ENCODE measurements around the gene DCTN3. TPM values are rescaled to one million over a fixed set of nuclear protein-coding genes. Genes with fewer than 3 reads are reported as not detected.

Gene DCTN3
- total RNA-seq, 1 donor from 2014 or later = 57.8 TPM

DNA sequence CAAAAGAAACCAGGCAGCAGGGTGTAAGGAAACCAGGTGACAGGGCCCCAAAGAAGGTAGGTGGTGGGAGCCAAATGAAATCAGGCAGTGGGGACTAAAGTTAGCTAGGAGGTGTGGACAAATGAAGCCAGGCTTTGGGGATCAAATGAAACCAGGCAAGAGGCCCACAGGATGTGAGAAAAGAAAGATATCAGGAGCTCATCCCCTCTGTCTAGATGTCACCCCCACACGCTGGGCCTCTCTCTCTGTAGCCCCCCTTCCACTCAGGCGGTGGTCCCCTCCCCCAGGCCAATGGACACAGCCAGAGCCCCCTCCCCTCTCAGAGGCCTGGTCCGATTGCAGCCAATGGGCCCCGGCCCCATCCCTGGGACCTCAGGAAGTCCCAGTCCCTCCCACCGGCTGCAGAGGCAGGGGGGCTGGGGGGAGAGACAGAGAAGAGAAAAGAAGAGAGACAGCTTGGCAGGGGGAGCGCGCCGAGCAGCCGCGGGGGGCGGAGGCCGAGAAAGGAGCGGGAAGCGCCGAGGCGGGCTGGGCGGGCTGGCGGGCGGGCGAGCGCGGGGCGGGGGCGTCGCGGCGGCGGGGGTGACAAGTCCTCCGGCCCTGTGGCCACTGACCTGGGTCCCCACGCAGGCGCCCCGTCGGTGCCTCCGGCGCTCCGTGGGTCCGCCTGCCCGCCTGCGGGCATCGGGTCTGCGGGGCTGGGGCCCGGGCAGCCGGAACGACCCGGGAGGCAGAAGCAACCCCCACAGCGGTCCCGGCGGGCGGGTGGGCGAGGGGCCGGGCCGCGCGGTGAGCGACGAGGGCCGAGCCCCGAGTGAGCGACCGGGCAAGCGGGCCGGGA, 42.7 kb downstream of the DCTN3 start:
- H3K27ac Mint-ChIP-seq = no peak overlapping the region
- no peaks in the 10 kb centered on the region for H3K4me1 Mint-ChIP-seq (ENCODE audit: low read depth)
- H3K36me3 Mint-ChIP-seq (ENCODE audit: low read depth) = no peaks in the 10 kb centered on the region
- H3K27me3 Mint-ChIP-seq (ENCODE audit: low read depth) = peaks cover 53% of the 10 kb centered on the region
- no peaks in the 10 kb centered on the region for H3K9me3 Mint-ChIP-seq
- intact Hi-C loops (cut with micrococcal nuclease) = no loop called here
- no peak for DNase-seq (ENCODE audit: low spot score)
- no peak overlapping the region for H3K4me3 Mint-ChIP-seq (ENCODE audit: low read depth)

DNA sequence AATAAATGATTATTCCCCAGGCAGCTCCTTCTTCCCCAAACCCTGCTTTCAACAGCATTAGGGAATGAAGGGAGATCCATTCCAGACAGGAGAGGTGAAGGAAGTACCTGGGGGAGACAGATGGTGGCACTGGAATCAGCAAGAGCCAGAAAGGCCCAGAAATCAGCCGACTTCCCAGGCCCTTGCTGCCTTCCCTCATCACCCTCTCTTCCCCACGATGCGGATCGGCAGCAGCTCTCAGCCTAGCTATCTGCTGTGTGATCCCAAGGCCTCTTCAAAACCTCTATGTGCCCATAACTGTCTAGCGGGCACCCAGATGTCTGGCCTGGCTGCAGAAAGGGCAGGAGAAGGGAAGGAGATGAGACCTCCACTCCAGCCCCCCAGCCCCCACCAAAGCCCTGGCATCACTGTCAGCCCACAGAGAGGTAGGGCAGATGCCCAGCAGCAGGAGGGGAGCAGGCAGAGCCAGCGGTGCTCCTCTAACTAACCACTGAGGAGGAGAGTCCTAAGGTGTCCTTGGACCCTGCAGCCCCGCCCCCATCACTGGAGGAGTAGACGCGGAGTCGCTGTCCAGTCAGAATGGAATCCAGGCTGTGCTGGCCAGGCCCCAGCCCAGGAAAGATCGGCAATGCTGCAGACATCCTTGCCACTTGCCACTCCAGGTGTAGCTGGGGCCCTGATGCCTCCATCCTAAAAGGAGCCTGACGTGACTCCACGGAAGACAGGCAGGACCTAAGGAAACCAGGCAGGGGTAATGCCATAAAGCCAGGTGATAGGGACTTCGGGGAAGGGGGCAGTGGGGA, 43.5 kb downstream of the DCTN3 start:
- no peak for DNase-seq (ENCODE audit: low spot score)
- intact Hi-C loops (cut with micrococcal nuclease) = no loop called here
- Mint-ChIP-seq H3K9me3 (no peaks in the 10 kb centered on the region), H3K4me1 (ENCODE audit: low read depth) (no peaks in the 10 kb centered on the region), H3K27ac (no peak overlapping the region), H3K4me3 (ENCODE audit: low read depth) (no peak overlapping the region), H3K27me3 (ENCODE audit: low read depth) (peaks cover 48% of the 10 kb centered on the region), H3K36me3 (ENCODE audit: low read depth) (no peaks in the 10 kb centered on the region)

DNA sequence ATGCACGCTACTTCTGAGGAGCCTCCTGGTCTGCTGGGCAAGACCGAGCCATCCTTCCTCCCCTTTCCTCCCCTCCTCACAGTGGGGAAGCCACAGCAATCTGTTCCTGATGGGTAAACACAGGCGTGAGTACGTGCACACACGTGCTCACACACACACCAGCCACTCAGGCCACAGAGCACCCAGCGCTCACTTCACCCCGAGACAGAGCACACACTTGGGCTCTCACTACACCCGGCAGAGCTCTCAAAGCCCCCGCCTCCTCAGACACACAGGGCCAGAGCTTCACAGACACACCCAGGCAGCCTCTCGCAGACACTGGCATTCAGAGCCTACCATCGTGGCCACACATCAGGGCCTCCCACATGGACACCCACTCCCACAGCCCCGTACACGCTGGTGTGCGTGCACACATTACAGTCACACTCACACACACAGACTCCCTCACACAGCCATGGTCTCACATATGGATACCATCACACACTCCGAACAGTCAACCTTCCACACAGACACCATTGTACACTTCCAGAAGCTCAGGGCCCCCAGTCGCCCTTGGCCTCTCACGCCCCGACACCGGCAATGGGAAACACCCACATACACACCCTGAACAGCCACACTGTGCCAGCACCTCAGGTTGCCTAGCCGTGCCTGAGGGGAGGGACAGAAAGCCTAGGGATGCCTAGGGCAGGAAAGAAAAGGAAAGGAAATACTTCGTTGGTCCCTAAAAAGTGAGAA, 44.3 kb downstream of the DCTN3 start:
- Mint-ChIP-seq H3K4me3 (ENCODE audit: low read depth) (no peak overlapping the region), H3K36me3 (ENCODE audit: low read depth) (no peaks in the 10 kb centered on the region), H3K9me3 (no peaks in the 10 kb centered on the region), H3K4me1 (ENCODE audit: low read depth) (no peaks in the 10 kb centered on the region), H3K27ac (no peak overlapping the region), H3K27me3 (ENCODE audit: low read depth) (peaks cover 43% of the 10 kb centered on the region)
- no peak for DNase-seq (ENCODE audit: low spot score)
- intact Hi-C loops (cut with micrococcal nuclease) = no loop called here

DNA sequence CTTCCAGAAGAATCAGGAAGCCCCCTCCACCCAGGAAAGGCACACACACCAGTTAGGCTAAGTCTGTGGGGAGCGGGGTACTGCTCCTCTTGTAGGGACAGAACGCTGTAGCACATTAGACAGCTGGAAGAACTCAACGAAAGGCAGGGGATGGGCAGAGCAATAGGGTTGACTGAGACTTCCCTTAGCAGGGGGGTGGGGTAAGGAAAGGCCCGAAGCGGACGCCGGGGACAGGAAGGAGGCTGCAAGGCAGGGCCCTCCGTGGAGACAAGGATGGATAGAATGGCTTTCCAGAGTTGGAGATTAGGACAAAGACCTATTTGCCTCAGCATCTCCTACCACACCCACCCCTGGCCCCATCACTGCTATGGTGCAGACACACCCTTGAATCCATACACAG, 45.1 kb downstream of the DCTN3 start:
- Mint-ChIP-seq H3K27me3 (ENCODE audit: low read depth) (peaks cover 35% of the 10 kb centered on the region), H3K36me3 (ENCODE audit: low read depth) (no peaks in the 10 kb centered on the region)
- intact Hi-C loops (cut with micrococcal nuclease) = no loop called here

GRCh38 chr9:34574571-34574970, 45.7 kb downstream of the DCTN3 start:
- peaks cover 29% of the 10 kb centered on the region for H3K27me3 Mint-ChIP-seq (ENCODE audit: low read depth)
- H3K4me3 Mint-ChIP-seq (ENCODE audit: low read depth) = no peak overlapping the region
- H3K27ac Mint-ChIP-seq = no peak overlapping the region
- no peaks in the 10 kb centered on the region for H3K4me1 Mint-ChIP-seq (ENCODE audit: low read depth)
- H3K9me3 Mint-ChIP-seq = no peaks in the 10 kb centered on the region
- DNase-seq (ENCODE audit: low spot score) = no peak
- H3K36me3 Mint-ChIP-seq (ENCODE audit: low read depth) = no peaks in the 10 kb centered on the region
- intact Hi-C loops (cut with micrococcal nuclease) = no loop called here

More for the DNA sequence above, 45.1 kb downstream of the DCTN3 start:
- no peak for DNase-seq (ENCODE audit: low spot score)
- H3K9me3 Mint-ChIP-seq = no peaks in the 10 kb centered on the region
- H3K4me1 Mint-ChIP-seq (ENCODE audit: low read depth) = no peaks in the 10 kb centered on the region
- no peak overlapping the region for H3K4me3 Mint-ChIP-seq (ENCODE audit: low read depth)
- H3K27ac Mint-ChIP-seq = no peak overlapping the region

DNA sequence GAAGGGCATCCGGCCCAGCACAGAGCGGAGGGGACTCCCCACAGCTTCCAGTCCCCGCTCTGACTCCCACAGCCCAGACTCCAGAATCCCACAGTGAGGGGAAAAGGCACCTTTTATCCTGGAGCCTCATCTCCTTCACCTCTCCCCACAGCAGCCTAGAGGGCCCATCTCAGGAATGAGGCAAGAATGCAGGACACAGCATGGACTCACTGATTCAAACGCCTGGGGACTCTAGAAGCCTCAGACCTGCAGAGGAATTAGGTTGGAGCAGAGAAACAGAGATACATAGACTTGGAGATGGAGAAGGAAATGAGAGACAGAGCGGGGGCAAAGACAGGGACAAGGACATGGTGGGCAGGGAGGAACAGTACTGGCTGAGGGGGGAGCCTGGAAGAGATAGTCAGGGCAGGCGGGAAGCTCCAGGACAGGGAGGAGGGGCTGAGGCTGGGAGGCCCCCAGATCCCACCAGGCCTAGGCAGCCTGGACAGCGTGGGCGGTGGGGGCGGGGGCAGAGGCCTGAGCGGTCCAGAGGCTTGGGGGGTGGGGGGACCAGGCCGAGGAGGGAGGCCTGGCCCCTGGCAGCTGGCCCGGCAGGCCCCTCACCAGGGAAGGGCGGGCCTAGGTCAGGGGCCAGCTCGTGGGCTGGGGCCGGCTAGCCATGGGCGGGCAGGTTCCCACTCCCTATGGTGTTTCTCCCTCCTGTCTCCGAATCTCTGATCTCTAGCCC, 46.5 kb downstream of the DCTN3 start:
- no peak overlapping the region for H3K27ac Mint-ChIP-seq
- H3K27me3 Mint-ChIP-seq (ENCODE audit: low read depth) = peaks cover 23% of the 10 kb centered on the region
- H3K36me3 Mint-ChIP-seq (ENCODE audit: low read depth) = no peaks in the 10 kb centered on the region
- no peak overlapping the region for H3K4me3 Mint-ChIP-seq (ENCODE audit: low read depth)
- no peaks in the 10 kb centered on the region for H3K9me3 Mint-ChIP-seq
- no peak for DNase-seq (ENCODE audit: low spot score)
- no peaks in the 10 kb centered on the region for H3K4me1 Mint-ChIP-seq (ENCODE audit: low read depth)
- intact Hi-C loops (cut with micrococcal nuclease) = no loop called here

GRCh38 chr9:34572628-34573027, 47.7 kb downstream of the DCTN3 start:
- no peak overlapping the region for H3K27ac Mint-ChIP-seq
- no peaks in the 10 kb centered on the region for H3K36me3 Mint-ChIP-seq (ENCODE audit: low read depth)
- no peaks in the 10 kb centered on the region for H3K9me3 Mint-ChIP-seq
- H3K4me1 Mint-ChIP-seq (ENCODE audit: low read depth) = no peaks in the 10 kb centered on the region
- intact Hi-C loops (cut with micrococcal nuclease) = no loop called here
- no peak for DNase-seq (ENCODE audit: low spot score)
- H3K4me3 Mint-ChIP-seq (ENCODE audit: low read depth) = no peak overlapping the region
- H3K27me3 Mint-ChIP-seq (ENCODE audit: low read depth) = peaks cover 19% of the 10 kb centered on the region

GRCh38 chr9:34572092-34572491, 48.2 kb downstream of the DCTN3 start:
- Mint-ChIP-seq H3K4me1 (ENCODE audit: low read depth) (no peaks in the 10 kb centered on the region), H3K27ac (no peak overlapping the region), H3K4me3 (ENCODE audit: low read depth) (no peak overlapping the region), H3K9me3 (no peaks in the 10 kb centered on the region), H3K36me3 (ENCODE audit: low read depth) (no peaks in the 10 kb centered on the region), H3K27me3 (ENCODE audit: low read depth) (peaks cover 13% of the 10 kb centered on the region)
- no peak for DNase-seq (ENCODE audit: low spot score)
- intact Hi-C loops (cut with micrococcal nuclease) = no loop called here

GRCh38 chr9:34571481-34571810, 48.8 kb downstream of the DCTN3 start:
- no peak overlapping the region for H3K4me3 Mint-ChIP-seq (ENCODE audit: low read depth)
- no peaks in the 10 kb centered on the region for H3K4me1 Mint-ChIP-seq (ENCODE audit: low read depth)
- no peaks in the 10 kb centered on the region for H3K36me3 Mint-ChIP-seq (ENCODE audit: low read depth)
- H3K9me3 Mint-ChIP-seq = no peaks in the 10 kb centered on the region
- H3K27me3 Mint-ChIP-seq (ENCODE audit: low read depth) = peaks cover 8% of the 10 kb centered on the region
- H3K27ac Mint-ChIP-seq = no peak overlapping the region
- DNase-seq (ENCODE audit: low spot score) = no peak
- intact Hi-C loops (cut with micrococcal nuclease) = no loop called here

DNA sequence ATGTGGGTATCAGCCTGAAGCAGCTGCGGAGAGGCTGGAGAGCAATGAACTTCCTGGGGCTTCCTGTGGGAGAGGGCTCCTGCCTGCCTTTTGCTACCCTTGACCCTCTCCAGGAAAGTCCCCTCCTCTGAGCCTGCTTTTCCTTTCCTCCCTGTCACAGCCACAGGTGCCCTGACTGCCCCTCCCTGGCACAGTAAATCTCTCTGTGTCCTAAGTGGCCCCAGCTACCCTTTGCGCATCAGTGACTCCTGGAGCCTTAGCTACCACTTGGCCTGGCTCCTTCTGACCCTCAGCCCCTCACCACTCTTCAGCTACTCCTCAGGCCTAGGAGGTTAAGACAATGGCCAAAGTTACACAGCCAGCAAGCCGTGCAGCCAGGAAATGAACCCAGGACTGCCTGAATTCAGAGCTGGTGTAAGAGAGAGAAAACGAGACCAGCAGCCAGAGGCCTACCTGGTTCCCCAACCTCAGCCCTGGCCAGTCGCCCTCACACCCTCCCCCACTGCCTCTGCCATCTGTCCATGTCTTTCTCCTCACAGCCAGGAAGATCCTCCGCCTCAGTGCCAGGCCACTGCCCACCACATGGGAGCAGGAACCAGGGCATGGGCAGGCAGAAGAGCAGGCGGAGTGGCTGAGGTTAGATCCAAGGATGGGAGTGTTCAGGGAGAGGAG, 49.4 kb downstream of the DCTN3 start:
- H3K36me3 Mint-ChIP-seq (ENCODE audit: low read depth) = no peaks in the 10 kb centered on the region
- no peak overlapping the region for H3K27ac Mint-ChIP-seq
- intact Hi-C loops (cut with micrococcal nuclease) = no loop called here
- no peaks in the 10 kb centered on the region for H3K9me3 Mint-ChIP-seq
- no peaks in the 10 kb centered on the region for H3K4me1 Mint-ChIP-seq (ENCODE audit: low read depth)
- peaks cover 3% of the 10 kb centered on the region for H3K27me3 Mint-ChIP-seq (ENCODE audit: low read depth)
- no peak overlapping the region for H3K4me3 Mint-ChIP-seq (ENCODE audit: low read depth)
- DNase-seq (ENCODE audit: low spot score) = no peak

GRCh38 chr9:34570376-34570775, 49.9 kb downstream of the DCTN3 start:
- H3K27ac Mint-ChIP-seq = no peak overlapping the region
- H3K4me3 Mint-ChIP-seq (ENCODE audit: low read depth) = no peak overlapping the region

DNA sequence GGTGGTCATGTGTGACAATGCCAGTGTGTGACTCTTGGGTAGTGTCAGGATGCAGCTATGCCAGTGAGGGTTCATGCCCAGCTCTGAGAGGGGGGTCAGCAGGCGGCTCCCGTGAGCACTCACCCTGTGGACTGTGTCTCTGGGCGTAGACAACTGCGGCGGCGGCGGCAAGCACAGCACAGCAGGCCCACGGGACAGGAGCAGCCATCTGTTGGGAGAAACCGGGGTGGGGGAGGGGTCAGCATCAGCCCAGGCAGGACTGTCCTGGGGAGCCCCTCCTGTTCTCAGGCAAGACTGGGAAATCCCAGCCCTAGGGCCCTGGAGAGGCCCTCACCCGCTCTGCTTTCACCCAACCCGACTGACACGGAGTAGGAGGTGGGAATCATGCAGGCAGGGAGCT, 51.5 kb downstream of the DCTN3 start:
- Mint-ChIP-seq H3K4me1 (ENCODE audit: low read depth) (no peaks in the 10 kb centered on the region), H3K27ac (no peak overlapping the region), H3K9me3 (no peaks in the 10 kb centered on the region), H3K27me3 (ENCODE audit: low read depth) (peaks cover 1% of the 10 kb centered on the region), H3K36me3 (ENCODE audit: low read depth) (no peaks in the 10 kb centered on the region), H3K4me3 (ENCODE audit: low read depth) (no peak overlapping the region)
- no peak for DNase-seq (ENCODE audit: low spot score)
- intact Hi-C loops (cut with micrococcal nuclease) = no loop called here

More at GRCh38 chr9:34570376-34570775, 49.9 kb downstream of the DCTN3 start:
- intact Hi-C loops (cut with micrococcal nuclease) = no loop called here
- Mint-ChIP-seq H3K9me3 (no peaks in the 10 kb centered on the region), H3K4me1 (ENCODE audit: low read depth) (no peaks in the 10 kb centered on the region), H3K27me3 (ENCODE audit: low read depth) (no peaks in the 10 kb centered on the region), H3K36me3 (ENCODE audit: low read depth) (no peaks in the 10 kb centered on the region)
- no peak for DNase-seq (ENCODE audit: low spot score)
